Vagina (tissue), 2 donors: ENCODE data around the gene ALK. TPM values are rescaled to one million over a fixed set of nuclear protein-coding genes. Genes with fewer than 3 reads are reported as not detected.
"Not testable (repeated sequence)": the region's sequence is repeated elsewhere in the genome, so short reads cannot be mapped to it uniquely, and the experiment has no call there.

Source experiments
- DNase-seq, 2 donors: peaks; one replicate each; pipeline ENCODE4 v3.0.0-alpha.2; 2017; ENCODE audit errors: extremely low spot score in 2 of 2
- H3K27ac ChIP-seq: fragments of 200-600 bp; sonication (generic); one replicate; pipeline ENCODE4 v1.5.1; 2019
- H3K27me3 ChIP-seq: fragments of 200-600 bp; sonication (generic); one replicate; pipeline ENCODE4 v1.5.1; 2019
- H3K36me3 ChIP-seq, 2 donors: fragments of 200-600 bp; sonication (generic); one replicate each; pipeline ENCODE4 v1.5.1; 2017 to 2019
- H3K4me1 ChIP-seq: fragments of 200-600 bp; sonication (generic); one replicate; pipeline ENCODE4 v1.5.1; 2019
- H3K4me3 ChIP-seq, 2 donors: fragments of 200-600 bp; sonication (generic); 1 replicate in 1 of 2; 2 replicates in 1 of 2; pipeline ENCODE4 v1.5.1; 2016 to 2019
- H3K9me3 ChIP-seq: fragments of 200-600 bp; sonication (generic); one replicate; pipeline ENCODE4 v1.5.1; 2019
- POLR2A ChIP-seq, 2 donors: fragments of 450-650 bp; IDR thresholded peaks; one replicate each; pipeline ENCODE4 v1.6.1; 2017; ENCODE audit warnings: antibody characterized with exemption in 2 of 2, mild to moderate bottlenecking in 2 of 2, moderate library complexity in 2 of 2
- POLR2AphosphoS5 ChIP-seq, 2 donors: sonication (generic); formaldehyde crosslinking; IDR thresholded peaks; one replicate each; pipeline ENCODE4 v1.9.0; 2017; ENCODE audit warnings: antibody characterized with exemption in 2 of 2, mild to moderate bottlenecking in 2 of 2, low read depth in 1 of 2; ENCODE audit not compliant: insufficient read depth in 1 of 2
- intact Hi-C: fragments of 100-400 bp; cut with DNase I; formaldehyde crosslinking; loops from one replicate; pipeline ENCODE4 v1.15.1; 2023
- total RNA-seq: library from RNA; depleted of rRNA; stranded (reverse); fragments of >200 nt; gene quantifications from one replicate; pipeline ENCODE4 v1.2.3, GENCODE V29; 2016
- TF ChIP-seq, protein P1 (sequence below), 3 experiments: fragments of 450-650 bp in 2 of 3; fragments of 200-600 bp in 1 of 3; sonication (generic) in 1 of 3; IDR thresholded peaks; one replicate each; pipeline ENCODE4 v1.5.1; 2017 to 2019; ENCODE audit warnings: antibody characterized with exemption in 3 of 3, mild to moderate bottlenecking in 2 of 3, moderate library complexity in 2 of 3

Gene ALK
- total RNA-seq, 1 donor from 2014 or later = 0.74 TPM

GRCh38 chr2:29259221-29259620, 662.2 kb downstream of the ALK start:
- Histone ChIP-seq H3K9me3 (no peaks in the 10 kb centered on the region), H3K4me1 (no peaks in the 10 kb centered on the region), H3K27me3 (no peaks in the 10 kb centered on the region), H3K36me3 (no peaks in the 10 kb centered on the region), H3K27ac (no peak overlapping the region), H3K4me3 (no peak overlapping the region)
- no peak for DNase-seq
- intact Hi-C loops = no loop called here
- TF ChIP-seq POLR2AphosphoS5 (IDR thresholded peaks at IDR 0.05; ENCODE audit: insufficient read depth in 1 of 2, low read depth in 1 of 2) = no peak
- TF ChIP-seq, protein P1, sequence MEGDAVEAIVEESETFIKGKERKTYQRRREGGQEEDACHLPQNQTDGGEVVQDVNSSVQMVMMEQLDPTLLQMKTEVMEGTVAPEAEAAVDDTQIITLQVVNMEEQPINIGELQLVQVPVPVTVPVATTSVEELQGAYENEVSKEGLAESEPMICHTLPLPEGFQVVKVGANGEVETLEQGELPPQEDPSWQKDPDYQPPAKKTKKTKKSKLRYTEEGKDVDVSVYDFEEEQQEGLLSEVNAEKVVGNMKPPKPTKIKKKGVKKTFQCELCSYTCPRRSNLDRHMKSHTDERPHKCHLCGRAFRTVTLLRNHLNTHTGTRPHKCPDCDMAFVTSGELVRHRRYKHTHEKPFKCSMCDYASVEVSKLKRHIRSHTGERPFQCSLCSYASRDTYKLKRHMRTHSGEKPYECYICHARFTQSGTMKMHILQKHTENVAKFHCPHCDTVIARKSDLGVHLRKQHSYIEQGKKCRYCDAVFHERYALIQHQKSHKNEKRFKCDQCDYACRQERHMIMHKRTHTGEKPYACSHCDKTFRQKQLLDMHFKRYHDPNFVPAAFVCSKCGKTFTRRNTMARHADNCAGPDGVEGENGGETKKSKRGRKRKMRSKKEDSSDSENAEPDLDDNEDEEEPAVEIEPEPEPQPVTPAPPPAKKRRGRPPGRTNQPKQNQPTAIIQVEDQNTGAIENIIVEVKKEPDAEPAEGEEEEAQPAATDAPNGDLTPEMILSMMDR (IDR thresholded peaks at IDR 0.05) = no peak
- no peak for TF ChIP-seq POLR2A (IDR thresholded peaks at IDR 0.05)

DNA sequence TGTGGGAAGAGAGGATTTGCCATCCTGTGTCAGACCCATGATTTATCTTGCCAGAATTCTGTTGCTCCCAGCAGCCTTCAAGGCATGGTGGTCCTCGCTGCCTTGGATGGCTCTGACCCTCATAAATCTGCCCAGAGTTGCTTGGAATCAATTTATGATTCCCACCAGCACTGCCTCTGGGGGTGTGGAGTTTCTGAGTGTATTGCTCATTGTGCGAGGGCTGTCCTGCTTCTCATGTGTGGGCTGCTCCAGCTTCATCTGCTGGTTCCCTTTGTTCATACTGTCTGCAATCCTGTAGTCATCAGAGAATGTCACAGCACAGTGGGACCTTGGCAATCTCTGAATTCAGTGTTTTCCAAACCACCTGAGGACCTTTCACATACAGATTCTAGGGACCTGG, 666.4 kb downstream of the ALK start:
- no peaks in the 10 kb centered on the region for H3K9me3 ChIP-seq
- H3K36me3 ChIP-seq = no peaks in the 10 kb centered on the region
- intact Hi-C loops = no loop called here
- H3K27me3 ChIP-seq = no peaks in the 10 kb centered on the region
- peaks cover 4% of the 10 kb centered on the region for H3K4me1 ChIP-seq
- TF ChIP-seq POLR2A (IDR thresholded peaks at IDR 0.05) (no peak), POLR2AphosphoS5 (IDR thresholded peaks at IDR 0.05; ENCODE audit: insufficient read depth in 1 of 2, low read depth in 1 of 2) (no peak)
- TF ChIP-seq, protein P1 (IDR thresholded peaks at IDR 0.05) = no peak
- H3K27ac ChIP-seq = no peak overlapping the region
- no peak overlapping the region for H3K4me3 ChIP-seq
- no peak for DNase-seq

DNA sequence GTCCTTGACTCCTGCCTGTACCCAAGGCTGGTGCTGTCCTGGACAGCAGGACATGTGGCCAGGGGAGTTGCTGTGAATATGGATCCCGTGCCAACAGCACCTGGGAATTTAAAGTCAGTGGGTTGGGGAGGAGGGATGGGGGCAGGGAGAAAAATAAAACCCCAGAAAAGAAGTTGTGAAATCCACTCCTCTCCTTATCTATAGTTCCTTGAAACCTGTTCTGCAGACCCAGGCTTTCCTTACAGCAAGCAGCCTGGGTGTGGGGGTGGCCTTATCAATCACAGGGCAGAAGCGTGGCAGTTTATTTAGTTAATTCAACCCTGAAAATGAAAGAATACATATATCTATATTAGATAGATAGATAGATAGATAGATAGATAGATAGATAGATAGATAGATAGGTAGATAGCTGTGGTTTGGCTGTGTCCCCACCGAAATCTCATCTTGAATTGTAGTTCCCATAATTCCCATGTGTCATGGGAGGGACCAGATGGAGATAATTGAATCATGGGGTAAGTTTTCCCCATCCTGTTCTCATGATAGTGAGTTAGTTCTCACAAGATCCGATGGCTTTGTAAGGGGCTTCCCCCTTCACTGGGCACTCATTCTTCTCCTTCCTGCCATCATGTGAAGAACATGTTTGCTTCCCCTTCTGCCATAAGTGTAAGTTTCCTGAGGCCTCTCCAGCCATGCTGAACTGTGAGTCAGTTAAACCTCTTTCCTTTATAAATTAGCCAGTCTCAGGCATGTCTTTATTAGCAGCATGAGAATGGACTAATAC, 667.7 kb downstream of the ALK start:
- DNase-seq, H3K9me3 ChIP-seq, H3K27ac ChIP-seq, H3K36me3 ChIP-seq, H3K4me3 ChIP-seq, H3K4me1 ChIP-seq, H3K27me3 ChIP-seq, intact Hi-C loops: not testable (repeated sequence)

- Histone ChIP-seq H3K4me3 (no peak overlapping the region), H3K4me1 (peaks cover 4% of the 10 kb centered on the region), H3K9me3 (no peaks in the 10 kb centered on the region), H3K27ac (no peak overlapping the region), H3K36me3 (no peaks in the 10 kb centered on the region), H3K27me3 (no peaks in the 10 kb centered on the region)
- TF ChIP-seq POLR2AphosphoS5 (IDR thresholded peaks at IDR 0.05; ENCODE audit: insufficient read depth in 1 of 2, low read depth in 1 of 2) (no peak), POLR2A (IDR thresholded peaks at IDR 0.05) (no peak)
- TF ChIP-seq, protein P1 (IDR thresholded peaks at IDR 0.05) = no peak
- DNase-seq = no peak
- intact Hi-C loops = no loop called here
Measured at GRCh38 chr2:29253026-29253425, 668.4 kb downstream of the ALK start.

DNA sequence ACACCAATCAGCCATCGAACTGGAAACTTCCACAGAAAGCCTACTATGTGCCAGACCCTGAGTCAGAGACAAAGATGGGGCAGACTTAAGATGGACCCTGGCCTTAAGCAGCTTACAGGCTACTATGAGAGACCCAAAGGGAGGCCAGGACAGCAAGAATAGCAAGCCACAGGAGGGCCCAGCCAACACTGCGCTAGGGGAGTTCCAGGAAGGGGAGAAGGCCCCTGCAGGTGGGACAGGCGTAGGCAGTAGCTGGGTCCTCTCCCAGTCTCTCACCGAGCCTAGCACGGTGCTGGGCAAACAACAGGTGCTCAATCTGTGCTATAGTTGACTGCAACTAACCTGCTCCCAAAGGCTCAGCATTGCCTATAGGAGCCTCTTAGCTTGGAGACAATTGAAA, 670.0 kb downstream of the ALK start:
- TF ChIP-seq POLR2AphosphoS5 (IDR thresholded peaks at IDR 0.05; ENCODE audit: insufficient read depth in 1 of 2, low read depth in 1 of 2) (no peak), POLR2A (IDR thresholded peaks at IDR 0.05) (no peak)
- TF ChIP-seq, protein P1 (IDR thresholded peaks at IDR 0.05) = no peak
- intact Hi-C loops = no loop called here

More for the DNA sequence above, 670.0 kb downstream of the ALK start:
- Histone ChIP-seq H3K9me3 (no peaks in the 10 kb centered on the region), H3K27ac (no peak overlapping the region), H3K4me1 (peaks cover 4% of the 10 kb centered on the region), H3K36me3 (no peaks in the 10 kb centered on the region), H3K4me3 (no peak overlapping the region), H3K27me3 (no peaks in the 10 kb centered on the region)
- no peak for DNase-seq
